DLD1 (cell line): ENCODE results near the gene CSNK1G3.

Source experiments
- in situ Hi-C: cut with HindIII; loops from 2 replicates; pipeline ENCODE4 v1.10.0; 2017; ENCODE audit warnings: low sequenced_read_pairs

The CSNK1G3 gene

GRCh38 chr5:123512611-123513461 is 859 bp downstream of the CSNK1G3 start:
- in situ Hi-C loops: no loop called here

GRCh38 chr5:123514615-123515355 is 2.8 kb downstream of the CSNK1G3 start:
- in situ Hi-C loops: no loop called here

- in situ Hi-C loops: no loop called here
These were observed 3.9 kb downstream of the CSNK1G3 start for GRCh38 chr5:123515904-123516303.

- in situ Hi-C loops: no loop called here
These were observed 5.5 kb downstream of the CSNK1G3 start for GRCh38 chr5:123517476-123517875.

GRCh38 chr5:123518111-123518510 is 6.1 kb downstream of the CSNK1G3 start:
- in situ Hi-C loops: no loop called here

GRCh38 chr5:123520677-123521247 is 8.8 kb downstream of the CSNK1G3 start:
- in situ Hi-C loops: no loop called here

DNA sequence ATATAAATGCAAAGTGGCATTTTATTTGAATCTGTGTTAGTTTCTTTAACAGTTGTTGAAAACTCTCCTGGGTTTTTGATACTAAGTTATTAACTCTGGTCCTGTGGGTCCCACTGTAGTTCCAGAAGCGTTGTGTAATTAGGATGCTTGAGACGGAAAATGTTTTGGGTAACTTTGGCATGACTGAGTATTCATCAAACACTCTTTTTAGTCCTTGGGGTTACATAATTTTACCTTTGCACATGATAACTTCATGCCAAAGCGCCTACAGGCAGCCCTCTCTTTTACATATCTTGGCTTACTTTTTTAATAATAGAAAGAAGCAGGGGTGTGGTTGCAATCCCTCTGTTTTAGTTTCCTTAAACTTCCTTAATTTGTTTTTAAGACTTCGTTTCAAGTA is 12.2 kb downstream of the CSNK1G3 start:
- in situ Hi-C loops: no loop called here

DNA sequence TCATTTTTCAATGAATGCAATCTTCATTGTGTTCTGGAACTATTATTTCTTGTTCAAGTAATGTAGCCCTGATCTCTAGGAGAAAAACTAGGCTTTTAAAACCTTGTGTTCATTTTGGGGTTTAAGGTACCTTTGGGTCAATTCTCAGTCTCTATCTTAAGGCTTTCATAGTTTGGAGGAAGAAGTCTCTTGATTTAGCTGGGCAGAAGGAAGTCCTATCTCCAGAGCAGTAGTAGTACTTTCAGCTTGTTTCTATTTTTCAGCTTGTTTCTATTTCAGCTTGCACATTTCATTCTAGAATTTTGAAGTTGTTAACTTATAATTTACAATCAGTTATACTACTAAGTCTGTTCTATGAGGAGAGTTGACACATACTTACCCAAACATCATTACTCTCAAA is 15.2 kb downstream of the CSNK1G3 start:
- in situ Hi-C loops: no loop called here

GRCh38 chr5:123528065-123528464 is 16.1 kb downstream of the CSNK1G3 start:
- in situ Hi-C loops: no loop called here

DNA sequence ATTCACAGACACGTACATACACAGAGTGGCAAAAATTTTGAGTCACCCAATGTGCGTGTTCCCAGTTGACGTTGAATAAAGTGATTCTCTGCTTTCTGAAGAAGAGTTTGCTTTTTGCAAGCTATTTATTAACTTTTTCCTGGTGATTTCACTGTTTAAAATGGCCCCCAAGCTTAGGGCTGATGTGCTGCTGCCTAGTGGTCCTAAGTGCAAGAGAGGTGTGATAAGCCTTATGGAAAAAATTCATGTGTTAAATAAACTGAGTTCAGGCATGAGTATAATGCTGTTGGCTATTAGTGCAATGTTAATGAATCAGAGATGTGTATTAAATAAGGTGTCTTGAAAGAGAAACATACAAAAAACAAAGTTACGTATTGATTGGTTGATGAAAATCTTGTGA is 16.9 kb downstream of the CSNK1G3 start:
- in situ Hi-C loops: no loop called here

DNA sequence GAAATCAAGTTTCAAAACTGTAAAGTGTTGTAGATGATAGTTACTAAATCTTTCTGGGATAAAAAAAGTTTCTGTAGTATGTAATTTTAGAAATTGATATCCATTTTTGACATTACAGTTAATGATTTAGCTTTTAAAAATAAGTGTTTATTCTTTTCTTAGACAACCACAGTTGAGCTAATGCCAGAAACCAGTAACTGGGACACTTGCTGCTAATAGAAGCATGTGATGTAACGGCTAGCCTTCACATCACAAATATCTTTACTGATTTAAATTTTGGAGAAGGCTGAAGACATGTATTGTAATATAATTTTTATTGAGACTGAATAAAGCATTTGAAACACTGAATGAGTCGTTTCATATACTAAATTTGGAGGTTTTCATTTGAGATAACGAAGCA is 18.8 kb downstream of the CSNK1G3 start:
- in situ Hi-C loops: no loop called here

DNA sequence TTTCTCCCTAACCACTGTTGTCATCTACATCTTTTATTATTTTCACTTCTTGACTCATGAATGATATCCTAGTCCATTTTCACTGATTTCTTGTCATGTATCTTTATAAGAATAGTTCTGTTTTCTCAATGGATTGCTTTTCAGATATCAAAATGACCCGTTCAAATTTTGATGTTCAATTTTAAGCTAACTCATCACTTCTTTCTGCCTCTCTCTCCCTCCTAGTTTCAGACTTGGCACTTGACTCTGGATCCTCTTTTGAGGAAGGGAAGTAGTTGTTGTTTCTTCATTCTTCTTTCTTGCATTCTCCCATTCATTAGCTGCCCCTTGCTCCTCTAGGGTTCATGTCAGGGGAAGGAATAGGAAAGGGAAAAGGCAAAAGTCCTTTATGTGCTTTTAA is 23.7 kb downstream of the CSNK1G3 start:
- in situ Hi-C loops: no loop called here

- in situ Hi-C loops: no loop called here
These were observed 25.3 kb downstream of the CSNK1G3 start for GRCh38 chr5:123537256-123537655.

DNA sequence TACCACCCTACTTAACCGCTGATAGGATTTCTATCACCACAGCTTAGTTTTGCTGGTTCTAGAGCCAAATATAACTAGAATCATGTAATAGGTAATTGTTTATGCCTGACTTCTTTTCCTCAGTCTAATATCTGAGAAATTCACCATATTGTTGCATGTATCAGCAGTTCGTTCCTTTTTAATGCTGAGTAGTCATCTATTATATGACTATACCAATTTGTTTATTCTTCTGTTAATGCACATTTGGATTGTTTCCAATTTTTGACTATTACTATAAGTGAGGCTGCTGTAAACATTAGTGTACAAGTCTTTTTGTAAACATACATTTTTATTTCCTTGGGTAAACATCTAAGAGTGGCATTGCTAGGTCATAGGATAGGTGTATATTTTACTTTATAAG is 25.9 kb downstream of the CSNK1G3 start:
- in situ Hi-C loops: no loop called here

- in situ Hi-C loops: no loop called here
These were observed 26.9 kb downstream of the CSNK1G3 start for GRCh38 chr5:123538670-123539459.

GRCh38 chr5:123540534-123540933 is 28.6 kb downstream of the CSNK1G3 start:
- in situ Hi-C loops: no loop called here

- in situ Hi-C loops: no loop called here
These were observed 31.5 kb downstream of the CSNK1G3 start for GRCh38 chr5:123543438-123543837.

- in situ Hi-C loops: no loop called here
These were observed 33.5 kb downstream of the CSNK1G3 start for GRCh38 chr5:123545506-123545905.

DNA sequence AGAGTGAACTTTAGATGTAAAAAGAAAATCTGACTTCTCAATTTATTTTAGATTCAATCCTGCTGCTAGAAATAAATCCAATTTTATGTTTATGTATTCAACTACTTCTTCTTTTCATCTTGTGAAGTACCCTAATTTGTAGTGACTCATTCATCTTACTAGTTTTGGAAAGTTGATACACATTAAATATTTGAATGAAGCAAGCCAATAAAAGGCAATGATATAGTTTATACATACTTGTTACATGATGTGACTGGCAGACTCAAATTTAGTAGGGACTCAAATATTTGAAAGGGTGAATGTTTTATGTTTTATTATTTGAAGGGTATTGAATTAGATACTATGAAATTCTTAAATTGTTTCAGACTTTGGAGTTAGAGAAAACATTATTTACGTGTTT is 34.7 kb downstream of the CSNK1G3 start:
- in situ Hi-C loops: no loop called here

- in situ Hi-C loops: no loop called here
These were observed 37.4 kb downstream of the CSNK1G3 start for GRCh38 chr5:123549256-123549904.

DNA sequence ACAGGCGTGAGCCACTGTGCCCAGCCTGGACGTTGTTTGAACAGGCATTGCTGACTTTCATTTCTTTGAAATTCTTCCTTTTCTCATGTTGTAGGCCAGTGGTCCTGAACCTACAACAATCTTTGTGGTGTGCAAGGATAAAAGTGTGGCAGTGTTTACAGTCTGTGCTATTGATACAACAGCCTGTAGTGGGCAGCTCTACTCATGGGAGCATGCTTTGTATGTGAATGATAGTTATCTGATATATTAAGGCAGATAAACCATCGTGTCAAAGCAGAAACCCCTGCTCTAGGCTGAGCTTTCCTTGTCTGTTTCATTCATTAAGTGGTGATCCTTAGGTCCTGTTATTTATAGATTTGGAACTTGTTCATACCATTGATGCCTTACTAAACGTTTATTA is 42.6 kb downstream of the CSNK1G3 start:
- in situ Hi-C loops: no loop called here
